RKO (cell line): ENCODE measurements around the gene RAPGEF1.

Experiments used
- DNase-seq: peaks from one replicate; pipeline ENCODE4 v3.0.0-alpha.2; 2016; ENCODE audit warnings: low spot score

RAPGEF1 gene

DNA sequence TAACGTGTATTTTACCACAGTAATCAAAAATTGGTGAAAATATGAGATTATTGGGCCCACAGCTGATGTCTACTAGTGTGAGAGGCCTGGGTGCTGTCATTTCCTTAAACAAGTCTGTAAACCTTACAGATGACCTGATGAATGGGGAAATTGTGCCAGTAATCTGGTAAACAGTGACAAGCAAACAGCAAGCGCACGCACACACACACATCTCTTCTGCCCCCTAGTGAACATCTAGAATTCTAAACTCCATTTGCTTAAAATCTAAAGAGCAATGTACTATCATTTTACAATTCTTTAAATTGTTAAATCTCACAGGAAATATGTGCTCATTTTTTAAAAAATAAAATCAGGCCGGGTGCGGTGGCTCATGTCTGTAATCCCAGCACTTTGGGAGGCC lies 7.5 kb upstream of the RAPGEF1 start:
- DNase-seq = peak; percentile 82

DNA sequence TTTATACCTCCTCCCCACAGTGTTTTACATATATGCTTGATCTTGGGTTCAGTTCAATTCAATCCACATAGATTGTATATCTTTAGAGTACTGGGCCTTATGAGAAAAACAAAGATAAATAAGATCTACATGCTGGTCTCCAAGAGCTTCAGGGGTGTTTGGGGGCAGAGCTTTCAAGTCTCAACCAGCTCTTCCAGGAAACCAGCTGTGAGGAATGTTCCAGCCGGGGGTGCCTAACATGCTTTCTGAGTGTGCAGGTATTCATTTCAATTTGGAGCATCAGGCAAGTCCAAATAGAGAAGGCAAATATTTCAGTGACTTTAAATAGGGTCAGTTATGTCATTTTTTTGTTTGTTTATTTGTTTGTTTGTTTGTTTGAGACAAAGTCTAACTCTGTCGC lies 5.7 kb upstream of the RAPGEF1 start:
- no peak for DNase-seq

DNA sequence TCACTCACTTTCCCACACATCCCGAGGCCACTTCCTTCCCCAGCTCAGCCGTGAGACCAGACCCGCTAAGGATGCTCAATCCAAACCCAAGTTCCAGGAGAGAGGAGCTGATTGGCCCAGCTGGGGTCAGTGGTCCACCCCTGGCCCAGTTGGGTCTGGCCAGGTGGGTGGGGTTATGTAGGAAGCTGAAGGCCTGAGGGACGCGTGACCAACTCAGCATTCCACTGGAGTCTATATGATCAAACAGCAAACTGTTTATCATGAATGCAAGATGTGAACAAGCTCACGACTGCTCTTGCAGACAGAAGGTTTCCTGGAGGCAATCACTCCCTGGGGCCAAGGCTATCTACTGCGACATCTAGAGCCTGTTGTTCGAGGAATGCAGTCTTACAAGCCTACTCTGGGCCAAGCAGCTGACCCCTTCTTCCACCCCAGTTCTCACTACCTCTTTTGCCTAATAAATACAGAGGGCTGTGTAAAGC lies 4.9 kb upstream of the RAPGEF1 start:
- no peak for DNase-seq

DNA sequence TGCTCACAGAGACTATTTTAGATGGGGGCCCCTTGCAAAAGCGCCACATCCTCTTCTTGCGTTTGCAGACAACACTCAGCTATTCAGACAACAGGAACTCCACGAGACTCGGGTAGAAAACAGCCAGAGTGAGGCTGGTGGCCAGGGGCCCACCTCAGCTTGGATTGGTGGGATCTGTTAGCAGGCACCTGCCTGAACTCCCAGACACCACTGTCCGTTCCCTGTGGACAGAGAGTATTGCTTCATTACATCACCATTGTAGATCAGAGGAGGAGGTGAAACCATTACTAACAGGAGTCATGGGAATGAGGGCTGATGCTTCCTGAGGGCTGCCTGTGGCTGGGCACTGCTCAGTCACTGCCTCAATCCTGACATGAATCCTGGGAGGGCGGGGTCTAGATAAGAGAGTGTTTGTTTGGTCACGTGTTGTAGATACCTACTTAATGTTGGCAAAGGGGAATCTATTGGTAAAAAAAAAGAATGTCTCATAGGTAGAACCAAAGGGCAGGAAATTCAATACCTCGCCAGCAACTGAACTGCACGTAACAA lies 4.4 kb upstream of the RAPGEF1 start:
- no peak for DNase-seq

DNA sequence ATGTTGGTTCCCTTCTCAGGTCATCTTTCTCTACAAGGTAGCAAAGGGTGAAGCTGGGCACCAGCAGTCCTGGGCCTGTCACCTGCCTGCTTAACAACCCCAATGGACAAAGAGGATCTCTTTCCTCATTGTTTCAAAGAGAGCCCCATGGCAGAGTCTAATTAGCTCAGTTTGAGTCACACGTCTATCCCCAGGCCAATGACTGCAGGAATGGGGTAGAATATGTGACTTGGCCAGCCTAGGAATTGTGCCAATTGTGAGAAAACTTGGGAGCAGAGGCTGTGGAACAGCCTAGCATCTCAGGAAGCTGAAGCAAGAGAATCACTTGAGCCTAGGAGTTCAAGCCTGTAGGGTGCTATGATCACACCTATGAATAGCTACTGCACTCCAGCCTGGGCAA lies 3.6 kb upstream of the RAPGEF1 start:
- DNase-seq = peak; percentile 43

DNA sequence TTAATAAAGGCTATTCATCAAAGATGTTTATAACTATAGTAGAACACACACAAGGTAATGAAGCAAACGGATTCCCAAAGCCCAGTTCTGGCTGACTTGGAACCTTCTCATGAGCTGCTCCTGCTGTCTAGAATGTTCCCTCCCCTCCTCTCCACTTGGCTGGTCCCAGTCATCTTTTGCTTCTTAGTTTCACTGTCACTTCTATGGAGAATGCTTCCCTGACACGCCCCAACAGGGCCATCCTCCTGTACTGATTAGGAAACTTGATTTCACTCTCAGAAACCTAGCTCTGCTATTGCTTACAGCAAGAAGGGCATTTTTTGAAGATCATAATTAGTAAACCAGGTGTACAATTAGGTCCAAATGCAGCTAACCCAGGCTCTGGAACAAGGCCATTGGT lies 3.2 kb upstream of the RAPGEF1 start:
- no peak for DNase-seq

DNA sequence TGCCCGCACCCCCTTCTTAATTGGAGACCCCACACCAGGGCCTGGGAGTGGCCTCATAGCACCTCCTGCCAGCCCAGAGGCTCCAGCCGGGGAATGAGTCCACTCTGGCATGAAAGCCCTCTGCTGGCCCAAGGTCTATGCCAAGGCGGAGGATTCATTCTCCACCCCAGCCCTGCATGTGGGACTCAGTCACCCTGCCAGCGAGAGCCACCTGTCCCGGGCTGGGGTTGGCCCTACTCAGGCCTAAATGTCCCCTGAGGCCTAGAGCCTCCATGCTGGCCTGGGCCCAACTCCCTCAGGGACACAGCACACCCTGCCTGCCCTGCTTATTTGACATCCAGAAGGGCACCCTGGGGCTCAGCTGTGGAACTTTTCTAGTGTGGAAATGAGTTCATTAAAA lies 1.0 kb upstream of the RAPGEF1 start:
- no peak for DNase-seq

DNA sequence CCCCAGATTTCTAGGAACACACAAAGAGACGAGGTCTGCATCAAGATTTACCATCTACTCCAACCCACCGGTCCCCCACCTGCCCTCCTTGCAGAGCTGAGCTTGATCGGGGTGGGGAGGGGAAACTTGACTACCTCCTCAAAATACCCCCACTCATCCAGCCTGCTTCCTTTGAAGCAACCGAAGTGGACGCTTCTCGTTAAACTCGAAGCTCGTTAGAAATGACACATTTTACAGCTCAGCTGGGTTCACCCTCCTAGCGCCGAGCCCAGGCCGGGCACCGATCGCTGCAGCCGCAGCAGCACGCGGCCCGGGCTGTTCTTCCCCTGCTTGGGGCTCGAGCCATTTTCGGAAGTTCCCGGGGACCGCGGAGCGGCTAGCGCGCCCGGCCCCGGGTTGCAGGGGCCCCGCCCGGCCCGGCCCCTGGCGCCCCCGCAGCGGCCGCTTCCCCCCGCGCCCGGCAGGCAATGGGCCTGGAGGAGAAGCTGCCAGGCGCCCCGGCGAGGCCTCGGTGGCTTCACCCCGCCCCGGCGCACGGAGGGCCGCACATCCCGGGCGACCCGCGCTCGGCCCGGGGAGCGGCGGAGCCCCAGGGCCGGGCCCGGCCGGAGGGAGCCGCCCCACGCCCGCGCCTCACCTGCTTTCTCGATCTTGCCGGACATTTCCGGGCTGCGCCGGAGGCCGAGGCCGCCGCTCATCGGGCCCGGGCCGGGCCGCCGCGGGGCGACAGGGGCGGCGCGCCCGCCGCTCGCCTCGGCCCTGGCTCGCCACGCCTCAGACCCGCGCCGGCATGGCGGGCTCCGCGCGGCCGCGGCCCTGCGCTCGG lies 530 bp downstream of the RAPGEF1 start:
- DNase-seq = peak; percentile 66

DNA sequence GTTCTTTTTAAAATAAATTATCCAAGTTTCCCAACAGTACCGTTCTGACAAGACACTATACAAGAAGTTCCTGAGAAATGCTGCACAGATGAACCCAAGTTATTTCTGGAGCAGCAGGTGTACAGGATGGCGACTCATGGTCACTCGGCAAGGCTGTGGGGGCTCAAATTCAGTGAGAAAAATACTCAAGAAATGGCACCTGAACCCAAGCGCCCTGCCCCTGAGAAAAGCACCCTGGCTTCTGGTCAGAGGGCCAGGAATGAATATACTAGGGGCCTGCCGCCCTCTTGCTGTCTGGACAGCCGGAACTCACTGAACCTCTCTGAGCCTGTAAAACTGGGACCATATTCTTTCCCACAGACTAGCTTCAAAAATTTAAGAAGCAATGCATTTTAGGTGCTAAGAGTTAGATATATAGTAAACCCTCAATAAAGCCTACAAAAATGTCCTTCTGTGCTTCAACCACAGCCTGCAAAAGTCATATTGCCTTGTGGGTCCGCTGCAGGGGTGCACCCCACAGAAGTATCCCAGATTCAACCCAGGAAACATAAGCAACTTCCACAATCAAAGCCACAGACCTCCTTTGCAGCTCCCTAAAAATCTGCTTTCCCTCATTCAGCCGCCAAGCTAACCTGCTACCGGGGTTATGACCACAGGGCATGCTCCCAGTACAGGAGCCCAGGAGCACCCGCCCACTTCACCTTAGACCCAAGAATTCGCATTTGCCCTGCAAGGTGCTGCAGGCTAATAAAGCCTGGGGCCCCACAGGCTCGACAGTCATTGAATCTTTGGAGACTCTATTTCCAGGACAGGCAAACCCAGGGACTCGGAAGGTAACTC lies 1.4 kb downstream of the RAPGEF1 start:
- peak; percentile 53 for DNase-seq

DNA sequence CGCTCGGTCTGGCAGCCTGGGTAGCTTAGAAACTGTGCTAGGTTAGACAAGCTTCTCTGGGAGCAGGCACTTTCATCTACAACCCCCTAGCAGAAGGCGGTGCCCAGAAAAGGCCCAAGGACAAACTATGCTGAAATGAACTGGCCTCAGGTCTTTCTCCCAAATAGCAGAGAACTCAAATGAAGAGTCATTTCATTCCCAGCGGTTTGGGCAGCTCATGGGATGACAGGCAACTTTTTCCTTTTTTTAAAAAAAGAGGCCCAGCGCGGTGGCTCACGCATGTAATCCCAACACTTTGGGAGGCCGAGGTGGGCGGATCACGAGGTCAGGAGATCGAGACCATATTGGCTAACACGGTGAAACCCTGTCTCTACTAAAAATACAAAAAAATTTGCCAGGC lies 2.5 kb downstream of the RAPGEF1 start:
- DNase-seq = no peak

DNA sequence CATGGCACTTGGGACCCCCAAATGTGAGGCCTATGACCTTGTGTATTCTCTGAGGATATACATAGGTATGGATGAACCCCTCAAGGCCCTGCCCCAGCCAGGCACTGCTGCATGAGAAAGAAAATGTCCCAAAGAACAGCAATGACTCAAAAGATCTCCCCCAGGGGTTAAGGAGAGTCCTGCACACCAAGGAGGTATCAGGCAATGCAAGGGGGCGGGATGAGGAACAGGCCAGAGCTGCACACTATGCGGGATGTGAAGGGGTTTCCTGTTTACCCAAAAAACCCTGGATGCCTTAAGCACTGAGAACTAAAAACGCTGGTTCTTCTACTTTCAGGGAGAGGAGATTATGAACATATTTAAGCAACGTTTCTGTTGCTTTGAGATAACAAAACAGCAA lies 3.4 kb downstream of the RAPGEF1 start:
- DNase-seq = no peak

DNA sequence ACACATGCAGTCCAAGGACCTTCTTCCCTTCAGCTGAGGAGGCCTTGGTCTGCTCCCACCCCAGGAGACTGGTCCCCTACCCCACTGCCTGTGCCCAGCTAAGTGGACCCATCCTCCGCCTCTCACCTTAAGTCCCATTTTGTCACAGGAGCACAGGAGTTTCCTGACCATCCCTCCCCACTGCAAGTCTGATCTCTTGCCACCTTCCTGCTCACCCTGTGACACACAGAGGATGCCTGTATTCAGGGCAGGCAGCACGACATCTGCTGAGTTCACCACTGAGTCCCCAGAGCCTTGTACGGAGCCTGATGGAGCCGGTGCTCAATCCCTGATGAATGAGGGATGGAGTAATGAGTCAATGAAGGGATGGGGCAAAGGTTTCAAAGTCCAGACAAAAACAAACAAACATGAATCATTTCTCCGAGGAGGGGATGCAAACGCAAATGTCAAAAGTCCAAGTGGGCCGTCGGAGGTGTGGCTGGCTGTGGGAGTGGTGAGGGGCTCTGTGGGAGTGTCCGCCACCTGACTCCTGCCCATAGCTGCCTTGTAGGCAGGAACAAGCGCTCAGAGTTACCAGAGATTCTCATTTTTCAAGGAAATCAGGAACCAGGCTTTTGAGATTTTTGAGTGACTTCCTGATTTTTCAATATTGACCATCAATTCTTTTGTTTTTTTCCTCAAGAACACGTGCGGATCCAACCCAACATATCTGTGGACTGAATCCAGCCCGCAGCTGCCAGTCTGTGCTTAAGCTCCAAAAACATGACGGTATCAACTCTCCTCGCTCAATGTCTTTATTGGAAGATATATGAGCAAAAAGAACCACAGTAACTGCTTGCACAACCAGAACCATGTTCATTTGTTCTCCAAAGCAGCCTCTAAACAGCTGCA lies 4.4 kb downstream of the RAPGEF1 start:
- peak; percentile 54 for DNase-seq

DNA sequence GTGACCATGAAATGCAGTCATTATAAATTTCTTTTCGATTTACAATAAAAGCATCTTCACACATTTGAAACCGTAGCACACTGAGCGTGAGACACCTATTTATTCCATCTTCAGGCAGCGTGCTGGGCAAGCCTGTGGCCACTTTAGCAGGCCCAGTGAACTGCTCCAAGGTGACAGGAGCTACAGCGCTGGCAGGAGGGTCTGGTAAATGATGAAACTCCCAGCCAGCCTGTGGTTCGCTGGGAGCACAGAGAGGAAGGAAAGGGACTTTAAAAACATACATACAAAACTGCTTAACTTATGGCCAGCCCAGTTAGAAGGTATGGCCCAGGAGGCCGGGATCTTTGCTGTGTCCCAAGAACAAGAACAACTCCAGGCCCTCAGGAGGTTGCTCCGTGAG lies 5.1 kb downstream of the RAPGEF1 start:
- no peak for DNase-seq

DNA sequence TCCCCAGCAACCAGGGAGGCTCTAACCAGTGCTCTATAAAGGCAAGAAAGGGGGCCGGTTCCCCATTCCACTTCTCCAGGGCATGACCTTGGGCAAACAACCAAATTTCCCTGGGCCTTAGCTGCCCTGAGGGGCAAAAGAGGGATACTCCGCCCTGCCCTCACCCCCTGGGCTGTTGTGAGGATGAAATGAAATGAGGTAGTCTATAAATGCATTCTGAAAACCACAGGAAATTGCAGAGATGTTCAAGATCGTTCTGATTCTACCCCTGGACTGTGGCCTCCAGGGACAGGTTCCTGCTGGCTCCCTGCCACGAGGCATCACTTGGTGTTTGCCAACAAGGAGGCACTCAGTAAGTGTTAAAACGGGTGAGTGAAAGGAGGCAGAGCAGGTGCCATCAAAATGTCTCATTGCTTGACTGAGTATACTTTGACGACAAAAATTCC lies 5.7 kb downstream of the RAPGEF1 start:
- DNase-seq = no peak

DNA sequence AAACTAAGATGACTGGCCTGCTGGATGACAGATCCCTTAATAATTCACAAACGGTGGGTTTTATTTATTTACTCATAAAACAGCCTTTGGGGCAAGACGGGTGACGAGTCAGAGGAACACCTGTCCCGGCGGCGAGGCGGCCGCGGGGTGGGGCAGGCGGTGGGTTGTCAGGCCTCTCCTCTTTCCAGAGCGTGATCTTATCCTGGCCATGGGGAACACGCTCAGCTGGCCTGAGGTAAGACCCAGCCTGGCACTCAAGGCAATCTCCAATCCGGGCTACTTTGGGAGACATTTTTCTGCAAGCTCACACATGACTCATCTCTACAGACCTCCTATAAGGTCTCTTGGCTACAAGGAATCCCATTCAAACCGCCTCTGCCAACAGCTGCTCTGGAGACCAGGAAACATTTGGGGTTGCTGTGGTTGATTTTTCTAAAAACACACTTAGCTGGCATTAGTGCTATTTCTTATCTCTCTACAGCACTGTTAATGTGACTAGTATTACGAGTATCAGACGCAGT lies 6.3 kb downstream of the RAPGEF1 start:
- DNase-seq = peak; percentile 53

DNA sequence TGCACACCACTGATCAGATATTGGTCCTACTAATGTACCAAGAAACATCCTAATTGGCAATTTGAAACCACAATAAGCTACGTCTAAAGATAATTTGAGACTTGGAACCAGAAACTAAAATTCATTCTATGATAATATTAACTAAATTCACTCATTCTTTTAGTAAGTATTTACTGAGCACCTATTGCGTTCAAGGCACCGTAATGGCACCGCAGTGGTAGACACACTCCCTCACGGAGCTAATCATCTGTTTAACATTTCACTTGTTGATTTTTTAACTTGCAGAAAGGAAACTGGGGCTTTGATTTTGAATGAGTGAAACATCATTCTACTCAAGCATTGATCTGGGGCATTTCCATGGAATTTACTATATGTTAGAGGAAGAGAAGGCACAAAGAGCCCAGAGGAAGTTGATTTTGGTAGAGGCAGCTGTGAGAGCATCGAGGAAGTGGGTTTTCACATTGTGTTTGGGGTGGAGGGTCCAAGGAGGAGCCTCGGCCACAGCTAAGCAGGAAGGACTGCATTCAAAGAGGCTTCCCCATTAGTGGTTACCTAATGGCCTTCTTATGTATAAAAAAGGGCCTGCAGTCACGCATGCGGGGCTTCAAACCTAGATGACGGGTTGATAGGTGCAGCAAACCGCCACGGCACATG lies 7.1 kb downstream of the RAPGEF1 start:
- no peak for DNase-seq

DNA sequence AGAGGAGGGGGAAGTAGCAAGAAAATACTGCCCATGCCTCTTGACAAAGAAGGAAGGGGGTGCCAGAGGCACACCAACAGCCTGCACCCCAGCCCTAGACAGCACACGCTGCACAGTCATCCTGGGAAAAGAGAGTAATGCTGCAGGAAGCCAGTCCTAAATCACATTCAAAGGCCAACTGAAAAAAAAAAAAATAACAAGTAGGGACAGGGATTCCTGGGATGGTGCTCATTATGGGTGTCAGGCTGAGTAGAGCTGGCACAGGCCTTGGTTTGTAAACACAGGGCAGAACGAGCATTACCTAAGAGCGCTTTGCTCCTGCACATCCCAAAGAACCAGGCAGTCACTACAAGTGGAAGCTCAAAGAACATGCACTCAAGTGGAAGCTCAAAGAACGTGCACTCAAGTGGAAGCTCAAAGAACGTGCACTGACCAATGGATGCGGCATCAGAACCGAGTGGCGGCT lies 7.8 kb downstream of the RAPGEF1 start:
- no peak for DNase-seq

DNA sequence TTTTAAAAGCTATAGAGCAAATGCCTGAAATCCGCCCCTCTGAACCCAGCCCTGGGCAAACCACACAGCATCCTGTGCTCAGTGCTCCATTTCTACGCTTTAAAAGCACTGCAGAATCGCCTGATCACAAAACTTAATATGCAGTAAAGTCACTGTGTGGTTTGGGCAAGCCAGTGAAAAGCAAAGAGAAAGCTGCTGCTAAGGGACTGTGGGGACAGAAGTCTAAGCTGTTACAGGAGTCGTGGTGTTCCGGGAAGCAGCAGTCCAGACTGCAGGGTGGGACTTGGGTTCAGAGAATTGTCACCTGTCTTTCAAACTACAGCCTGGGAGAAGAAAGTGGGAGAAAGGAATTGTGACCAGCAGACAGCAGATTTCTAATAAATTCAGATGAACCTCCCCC lies 8.2 kb downstream of the RAPGEF1 start:
- DNase-seq = no peak

DNA sequence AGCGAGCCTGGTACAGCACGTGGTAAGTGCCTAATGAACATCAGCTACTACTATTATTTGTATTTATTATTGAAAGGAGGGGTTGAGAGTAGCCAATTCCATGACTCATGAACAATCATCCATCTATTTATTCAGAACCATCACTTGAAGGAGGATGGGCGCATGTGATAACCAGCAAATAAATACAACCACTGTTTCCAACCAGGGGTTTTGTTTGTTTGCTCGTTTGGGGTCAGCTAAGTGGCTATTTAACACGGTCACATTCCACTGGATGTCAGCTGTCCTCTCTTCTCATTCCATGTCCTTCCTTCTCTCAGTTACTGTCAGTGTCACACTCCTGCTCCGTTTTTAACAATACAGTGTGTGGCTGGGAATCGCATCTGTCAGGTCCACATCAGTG lies 8.6 kb downstream of the RAPGEF1 start:
- DNase-seq = no peak

DNA sequence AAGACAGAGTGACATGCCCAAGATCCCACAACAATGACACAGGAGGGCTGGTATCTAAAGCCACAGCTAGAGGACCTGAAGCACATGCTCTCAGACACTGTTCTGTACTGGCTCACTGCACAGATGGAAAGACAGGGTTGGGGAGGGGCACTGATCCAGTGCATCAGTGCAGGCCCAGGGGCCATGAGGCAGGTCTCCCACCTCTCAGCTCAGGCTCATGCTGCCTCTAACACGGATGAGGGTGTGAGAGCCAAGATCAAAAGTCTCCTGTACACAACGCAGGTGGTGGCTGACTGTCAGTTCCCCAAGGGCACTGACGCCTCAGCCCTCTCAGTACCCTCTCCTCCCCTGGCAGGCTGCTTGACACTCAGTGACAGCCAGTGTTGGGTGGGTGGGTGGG lies 10.9 kb downstream of the RAPGEF1 start:
- no peak for DNase-seq

DNA sequence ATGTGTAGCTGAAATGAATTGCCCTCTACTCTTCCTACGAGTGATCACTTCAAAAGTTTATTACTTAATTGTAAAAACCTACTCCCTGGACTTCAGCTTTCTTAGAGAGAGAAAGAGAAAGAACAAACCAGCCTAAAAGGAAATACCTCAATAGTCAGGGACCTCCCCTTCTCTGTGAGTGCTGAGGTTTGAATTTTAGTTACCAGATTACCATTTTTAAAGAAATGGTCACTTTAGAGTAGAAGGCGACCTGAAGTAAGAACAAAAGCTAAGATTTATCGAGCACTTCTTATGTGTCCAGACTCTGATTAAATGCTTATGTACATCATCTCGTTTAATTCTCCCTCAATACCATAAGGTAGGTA lies 11.3 kb downstream of the RAPGEF1 start:
- no peak for DNase-seq
